HTR-8/SVneo (cell line): Measurements from ENCODE around the gene ZNF263.

Experiments
- DNase-seq: peaks from one replicate; pipeline ENCODE4 v3.0.0; 2011; ENCODE audit warnings: low spot score, mixed read lengths; ENCODE audit not compliant: insufficient read length
- FAIRE-seq: peaks from 2 replicates; lab custom pipeline; 2011; peaks lifted over from hg19 to GRCh38; lab: Jason Lieb, UNC

The ZNF263 gene

GRCh38 chr16:3282730-3283542 lies at the start of gene ZNF263:
TSS of gene ZNF263 (plus strand) at chr16:3283491. CDS start at chr16:3283819, 328 bp downstream.
- peak; percentile 71 for FAIRE-seq
- peak; percentile 96 for DNase-seq

GRCh38 chr16:3234543-3234856 lies 48.8 kb upstream of the ZNF263 start:
- DNase-seq: no peak
- no peak for FAIRE-seq

GRCh38 chr16:3234857-3235561 lies 48.3 kb upstream of the ZNF263 start, which contains the start of gene ZNF200:
TSS of gene ZNF200 (minus strand) at chr16:3235158. CDS start at chr16:3233755, 1,403 bp downstream.
- peak; percentile 76 for FAIRE-seq
- peak; percentile 95 for DNase-seq

- DNase-seq: no peak
- no peak for FAIRE-seq
These were observed 47.2 kb upstream of the ZNF263 start for GRCh38 chr16:3235856-3236669.

GRCh38 chr16:3241761-3242160 lies 41.5 kb upstream of the ZNF263 start:
- DNase-seq (no peak), FAIRE-seq (no peak)

GRCh38 chr16:3242709-3243108 lies 40.6 kb upstream of the ZNF263 start:
- no peak for DNase-seq
- peak; percentile 20 for FAIRE-seq

- FAIRE-seq (no peak), DNase-seq (no peak)
These were observed 39.4 kb upstream of the ZNF263 start for GRCh38 chr16:3243882-3244281.

- no peak for FAIRE-seq
- no peak for DNase-seq
These were observed 37.3 kb upstream of the ZNF263 start for GRCh38 chr16:3246002-3246401.

- no peak for DNase-seq
- FAIRE-seq: no peak
These were observed 36.4 kb upstream of the ZNF263 start for GRCh38 chr16:3246876-3247275.

- FAIRE-seq: no peak
- DNase-seq: no peak
These were observed 34.7 kb upstream of the ZNF263 start for GRCh38 chr16:3248596-3248995.

- FAIRE-seq (no peak), DNase-seq (no peak)
These were observed 34.3 kb upstream of the ZNF263 start for GRCh38 chr16:3249020-3249419.

GRCh38 chr16:3249451-3249850 lies 33.8 kb upstream of the ZNF263 start:
- DNase-seq: no peak
- FAIRE-seq: no peak

GRCh38 chr16:3252967-3253366 lies 30.3 kb upstream of the ZNF263 start:
- no peak for DNase-seq
- FAIRE-seq: no peak

GRCh38 chr16:3254309-3254708 lies 29.0 kb upstream of the ZNF263 start:
- FAIRE-seq: no peak

GRCh38 chr16:3256146-3256865 lies 27.0 kb upstream of the ZNF263 start, which contains the start of gene MEFV:
TSS of gene MEFV (minus strand) at chr16:3256633. CDS start at chr16:3256587, 46 bp downstream.
- DNase-seq (no peak), FAIRE-seq (no peak)

More at GRCh38 chr16:3254309-3254708, 29.0 kb upstream of the ZNF263 start:
- no peak for DNase-seq

GRCh38 chr16:3256866-3257465 lies 26.3 kb upstream of the ZNF263 start:
- no peak for FAIRE-seq

GRCh38 chr16:3259836-3260235 lies 23.5 kb upstream of the ZNF263 start:
- DNase-seq: no peak
- FAIRE-seq: no peak

More at GRCh38 chr16:3256866-3257465, 26.3 kb upstream of the ZNF263 start:
- DNase-seq: no peak

GRCh38 chr16:3262517-3262916 lies 20.8 kb upstream of the ZNF263 start:
- FAIRE-seq: no peak
- DNase-seq: no peak
